Prostate gland (tissue), 2 donors: ENCODE results near the gene KCNN1. TPM values are rescaled to one million over a fixed set of nuclear protein-coding genes. Genes with fewer than 3 reads are reported as not detected.

Experiments used
- DNase-seq: peaks from one replicate; pipeline ENCODE4 v3.0.0-alpha.2; 2019; ENCODE audit warnings: low spot score
- H3K27ac ChIP-seq, 2 donors: fragments of 200-600 bp; sonication (generic); 2 replicates each; pipeline ENCODE4 v1.5.1; 2017 to 2019
- H3K27me3 ChIP-seq: fragments of 200-600 bp; sonication (generic); replicated peaks from 2 replicates; pipeline ENCODE4 v1.5.1; 2019; ENCODE audit not compliant: insufficient read depth
- H3K36me3 ChIP-seq, 2 donors: fragments of 200-600 bp; sonication (generic); 1 replicate in 1 of 2; 2 replicates in 1 of 2; pipeline versions ENCODE4 v1.5.1 to v1.8.1; 2017 to 2019
- H3K4me1 ChIP-seq: fragments of 200-600 bp; sonication (generic); replicated peaks from 2 replicates; pipeline ENCODE4 v1.5.1; 2019
- H3K4me3 ChIP-seq, 2 donors: fragments of 200-600 bp; sonication (generic); 2 replicates each; pipeline ENCODE4 v1.5.1; 2017 to 2019
- H3K9me3 ChIP-seq: fragments of 200-600 bp; sonication (generic); 2 replicates; pipeline ENCODE4 v1.5.1; 2017
- CTCF ChIP-seq, 4 experiments: fragments of 200-600 bp in 2 of 4; fragments of 450-650 bp in 2 of 4; sonication (generic) in 2 of 4; IDR thresholded peaks; 1 replicate in 3 of 4; 2 replicates in 1 of 4; pipeline ENCODE4 v1.5.1; 2016 to 2019; ENCODE audit warnings: antibody characterized with exemption in 4 of 4, mild to moderate bottlenecking in 2 of 4, moderate library complexity in 2 of 4
- POLR2A ChIP-seq: fragments of 450-650 bp; IDR thresholded peaks from one replicate; pipeline ENCODE4 v1.6.1; 2016; ENCODE audit warnings: antibody characterized with exemption, mild to moderate bottlenecking
- POLR2AphosphoS5 ChIP-seq: sonication (generic); formaldehyde crosslinking; IDR thresholded peaks from one replicate; pipeline ENCODE4 v1.6.1; 2017; ENCODE audit warnings: antibody characterized with exemption
- WGBS: methylation state at CpG from one replicate; pipeline ENCODE4 v1.1.5; 2018; 5-methylcytosine and 5-hydroxymethylcytosine counted together
- intact Hi-C: fragments of 100-400 bp; cut with DNase I; formaldehyde crosslinking; loops from one replicate; pipeline ENCODE4 v1.14.2; 2022
- total RNA-seq, 2 donors: library from RNA; depleted of rRNA; stranded (reverse); fragments of >200 nt; gene quantifications; one replicate each; pipeline ENCODE4 v1.1.0, GENCODE V29; 2016

KCNN1 gene
- total RNA-seq, 2 donors from 2014 or later = 0.36 to 5.6 TPM

DNA sequence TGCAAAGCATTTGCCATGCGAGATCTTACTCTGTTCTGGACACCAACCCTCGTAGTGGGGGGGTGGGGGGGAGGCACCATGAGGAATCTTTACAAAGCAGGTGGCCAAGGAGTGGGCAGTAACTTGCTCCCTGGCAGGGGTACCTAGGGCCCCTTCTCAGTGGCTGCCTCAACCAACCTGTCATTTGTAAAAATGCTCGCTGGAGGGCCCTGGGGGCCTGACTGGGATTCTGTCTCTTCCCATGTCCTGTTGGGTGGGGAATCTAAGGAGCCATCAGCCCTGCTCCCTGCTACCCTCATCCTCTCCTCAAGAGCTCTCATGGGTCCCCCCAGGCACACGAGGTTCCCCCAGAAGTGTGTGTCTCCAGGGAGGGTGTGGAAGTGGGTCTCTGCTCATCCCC lies 1.5 kb downstream of the KCNN1 start:
- no peaks in the 10 kb centered on the region for H3K9me3 ChIP-seq
- 70% methylated on average over 4 of the region's 4 CpGs for WGBS

DNA sequence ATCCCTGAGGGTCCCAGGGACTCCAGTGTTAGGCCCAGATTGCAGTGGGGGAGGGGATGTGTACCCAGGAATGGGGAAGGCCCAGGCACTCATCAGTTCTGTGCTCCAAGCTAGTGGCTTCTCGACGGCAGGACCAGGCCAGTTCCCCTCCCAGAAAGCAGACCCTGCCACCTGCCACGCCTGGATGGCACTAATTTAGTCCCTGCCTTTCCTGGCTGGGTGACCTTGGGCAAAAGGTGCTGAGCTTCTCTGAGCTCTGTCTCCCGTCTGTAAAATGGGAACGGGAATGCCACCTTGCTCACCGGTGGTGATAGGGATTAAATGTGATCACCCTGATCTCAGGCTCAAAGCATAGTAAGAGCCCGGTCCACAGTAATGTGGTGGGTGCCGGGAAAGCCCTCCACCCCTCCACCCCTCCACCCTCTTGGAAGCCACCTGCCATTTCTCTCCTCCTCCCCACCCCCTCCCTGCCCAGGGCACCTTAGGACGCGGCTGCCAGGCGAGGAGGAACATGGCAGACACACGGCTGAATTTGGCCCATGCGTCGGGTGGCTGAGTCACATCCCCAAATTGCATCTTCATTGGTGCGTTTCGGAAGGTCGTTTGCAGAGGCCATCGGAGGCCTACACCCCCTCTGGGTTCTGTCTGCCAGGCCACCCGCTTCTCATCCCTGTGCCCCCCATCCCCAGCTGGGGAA lies 2.3 kb downstream of the KCNN1 start:
- DNase-seq = no peak
- no peaks in the 10 kb centered on the region for H3K36me3 ChIP-seq
- WGBS = 86% methylated on average over 19 of the region's 19 CpGs
- peaks cover 8% of the 10 kb centered on the region for H3K27me3 ChIP-seq
- H3K4me3 ChIP-seq = no peak overlapping the region
- no peaks in the 10 kb centered on the region for H3K9me3 ChIP-seq
- H3K27ac ChIP-seq = no peak overlapping the region
- TF ChIP-seq POLR2A = no peak
- intact Hi-C loops = no loop called here
- H3K4me1 ChIP-seq = no peaks in the 10 kb centered on the region

More for the DNA sequence above, 1.5 kb downstream of the KCNN1 start:
- Histone ChIP-seq H3K4me1 (no peaks in the 10 kb centered on the region), H3K36me3 (no peaks in the 10 kb centered on the region), H3K4me3 (no peak overlapping the region), H3K27me3 (peaks cover 8% of the 10 kb centered on the region), H3K27ac (no peak overlapping the region)
- TF ChIP-seq CTCF (IDR thresholded peaks at IDR 0.05) (no peak), POLR2AphosphoS5 (no peak), POLR2A (no peak)
- no peak for DNase-seq
- intact Hi-C loops = no loop called here

GRCh38 chr19:17972230-17972629 lies 5.3 kb downstream of the KCNN1 start:
- 73% methylated on average over 1 of the region's 1 CpG for WGBS
- intact Hi-C loops = no loop called here
- no peak overlapping the region for H3K4me3 ChIP-seq
- no peaks in the 10 kb centered on the region for H3K9me3 ChIP-seq
- H3K36me3 ChIP-seq = no peaks in the 10 kb centered on the region
- H3K4me1 ChIP-seq = no peaks in the 10 kb centered on the region
- H3K27me3 ChIP-seq = no peaks in the 10 kb centered on the region
- no peak overlapping the region for H3K27ac ChIP-seq
- TF ChIP-seq POLR2AphosphoS5 (no peak), CTCF (IDR thresholded peaks at IDR 0.05) (no peak), POLR2A (no peak)
- DNase-seq = no peak

- Histone ChIP-seq H3K27ac (no peak overlapping the region), H3K27me3 (no peaks in the 10 kb centered on the region), H3K4me1 (no peaks in the 10 kb centered on the region), H3K4me3 (no peak overlapping the region), H3K9me3 (no peaks in the 10 kb centered on the region), H3K36me3 (no peaks in the 10 kb centered on the region)
- intact Hi-C loops = no loop called here
- TF ChIP-seq POLR2A (no peak), POLR2AphosphoS5 (no peak), CTCF (IDR thresholded peaks at IDR 0.05) (no peak)
- WGBS = 99% methylated on average over 21 of the region's 23 CpGs
- DNase-seq = no peak
Observed at GRCh38 chr19:17973759-17974158, 6.9 kb downstream of the KCNN1 start.

GRCh38 chr19:17974551-17974950 lies 7.6 kb downstream of the KCNN1 start:
- H3K9me3 ChIP-seq = no peaks in the 10 kb centered on the region
- intact Hi-C loops = no loop called here
- TF ChIP-seq CTCF (IDR thresholded peaks at IDR 0.05) = no peak
- no peak for TF ChIP-seq POLR2A
- no peak for TF ChIP-seq POLR2AphosphoS5
- H3K27ac ChIP-seq = no peak overlapping the region
- no peaks in the 10 kb centered on the region for H3K36me3 ChIP-seq
- H3K4me1 ChIP-seq = no peaks in the 10 kb centered on the region
- 81% methylated on average over 6 of the region's 6 CpGs for WGBS
- H3K27me3 ChIP-seq = no peaks in the 10 kb centered on the region
- no peak overlapping the region for H3K4me3 ChIP-seq
- no peak for DNase-seq
